Endothelial cell of umbilical vein (primary cell): ENCODE results near the gene UBASH3B. TPM values are rescaled to one million over a fixed set of nuclear protein-coding genes. Genes with fewer than 3 reads are reported as not detected.

Source experiments
- BruUV-seq: library from RNA; stranded (reverse); fragments of 400-500 nt; replicated peaks from 2 replicates; lab custom pipeline; 2021; lab: Mats Ljungman, UMichigan
- CTCF ChIA-PET: fragments of 300-600, 350-600 bp; sonication (Branson Sonifier 250); formaldehyde crosslinking; loops from one replicate; lab custom pipeline; 2021; ENCODE audit warnings: antibody characterized with exemption, inconsistent platforms; lab: Charles Lee
- POLR2A ChIA-PET: fragments of 300-600, 350-600 bp; sonication (Branson Sonifier 250); formaldehyde crosslinking; loops from one replicate; lab custom pipeline; 2021; ENCODE audit warnings: antibody characterized with exemption, inconsistent platforms; lab: Charles Lee
- DNase-seq: peaks from one replicate; pipeline ENCODE4 v3.0.0-alpha.2; 2011; ENCODE audit warnings: low read depth, low spot score
- FAIRE-seq: peaks from 2 replicates; lab custom pipeline; 2011; peaks lifted over from hg19 to GRCh38; lab: Jason Lieb, UNC
- H2AFZ ChIP-seq: 2 replicates; pipeline ENCODE4 v1.6.0; 2012; ENCODE audit warnings: low read depth, low read length, control low read depth, inconsistent platforms
- H3K27ac ChIP-seq: 2 replicates; pipeline ENCODE4 v1.5.1; 2011; ENCODE audit warnings: low read depth, mild to moderate bottlenecking, control low read depth, low read length, moderate library complexity; ENCODE audit not compliant: insufficient read depth
- H3K27me3 ChIP-seq, 2 experiments: 2 replicates each; pipeline versions ENCODE4 v1.6.0 to v1.6.1; 2011; ENCODE audit warnings: low read length in 2 of 2, mixed read lengths in 1 of 2; ENCODE audit not compliant: control insufficient read depth in 2 of 2, insufficient read depth in 2 of 2
- H3K36me3 ChIP-seq, 2 experiments: 2 replicates in 1 of 2; 3 replicates in 1 of 2; pipeline ENCODE4 v1.5.1; 2011; ENCODE audit warnings: low read length in 2 of 2, mild to moderate bottlenecking in 1 of 2, moderate library complexity in 1 of 2; ENCODE audit not compliant: control insufficient read depth in 2 of 2, insufficient read depth in 2 of 2; ENCODE audit errors: extremely low read depth in 1 of 2
- H3K4me1 ChIP-seq: 3 replicates; pipeline ENCODE4 v1.5.1; 2011; ENCODE audit warnings: mild to moderate bottlenecking, low read length; ENCODE audit not compliant: control insufficient read depth, insufficient read depth; ENCODE audit errors: extremely low read depth
- H3K4me2 ChIP-seq: 2 replicates; pipeline ENCODE4 v1.6.1; 2011; ENCODE audit warnings: low read length, control low read depth, mixed read lengths; ENCODE audit not compliant: insufficient read depth
- H3K4me3 ChIP-seq, 3 experiments: fragments of 200-600 bp in 1 of 3; sonication (generic), shearing (Covaris generic) in 1 of 3; replicated peaks in 1 of 3; 2 replicates each; pipeline ENCODE4 v1.5.1; 2011 to 2016; ENCODE audit warnings: control low read depth in 3 of 3, low read length in 3 of 3, mild to moderate bottlenecking in 2 of 3, inconsistent platforms in 1 of 3, low read depth in 1 of 3, moderate library complexity in 1 of 3; ENCODE audit not compliant: insufficient read depth in 1 of 3
- H3K79me2 ChIP-seq: 2 replicates; pipeline ENCODE4 v1.6.0; 2012; ENCODE audit warnings: low read length, inconsistent platforms; ENCODE audit not compliant: control insufficient read depth, insufficient read depth
- H3K9ac ChIP-seq: replicated peaks from 2 replicates; pipeline ENCODE3; 2011; ENCODE audit warnings: low read length, control low read depth; ENCODE audit not compliant: insufficient read depth; ENCODE audit errors: extremely low read depth
- H3K9me1 ChIP-seq: replicated peaks from 3 replicates; pipeline ENCODE4 v1.6.0; 2011; ENCODE audit warnings: mild to moderate bottlenecking, low read length; ENCODE audit not compliant: control insufficient read depth, insufficient read depth; ENCODE audit errors: extremely low read depth
- H3K9me3 ChIP-seq: replicated peaks from 2 replicates; pipeline ENCODE4 v1.5.1; 2012; ENCODE audit warnings: low read length, inconsistent platforms; ENCODE audit not compliant: control insufficient read depth, insufficient read depth
- H4K20me1 ChIP-seq: replicated peaks from 2 replicates; pipeline ENCODE3; 2011; ENCODE audit warnings: mild to moderate bottlenecking, low read length; ENCODE audit not compliant: control insufficient read depth, insufficient read depth; ENCODE audit errors: extremely low read depth
- CTCF ChIP-seq, 2 donors: IDR thresholded peaks; 1 replicate in 1 of 2; 2 replicates in 1 of 2; pipeline ENCODE4 v1.5.1; 2011; ENCODE audit warnings: low read length in 2 of 2, mild to moderate bottlenecking in 2 of 2, moderate library complexity in 2 of 2, control low read depth in 1 of 2, inconsistent platforms in 1 of 2, low read depth in 1 of 2; ENCODE audit not compliant: insufficient read depth in 1 of 2; ENCODE audit errors: extremely low read depth in 1 of 2
- EZH2 ChIP-seq: IDR thresholded peaks from 2 replicates; pipeline ENCODE4 v1.6.1; 2012; ENCODE audit warnings: borderline replicate concordance, low read depth, mild to moderate bottlenecking, moderate library complexity, low read length, inconsistent platforms; ENCODE audit not compliant: severe bottlenecking
- FOS ChIP-seq: IDR thresholded peaks from 2 replicates; pipeline ENCODE4 v1.6.1; 2011; ENCODE audit warnings: mild to moderate bottlenecking, low read length, moderate library complexity, borderline replicate concordance; ENCODE audit not compliant: insufficient read depth
- GATA2 ChIP-seq: IDR thresholded peaks from 2 replicates; pipeline ENCODE4 v1.7.0; 2011; ENCODE audit warnings: low read depth, mild to moderate bottlenecking, moderate library complexity, mixed read lengths, low read length; ENCODE audit not compliant: insufficient read length, insufficient read depth
- JUN ChIP-seq: IDR thresholded peaks from 2 replicates; pipeline ENCODE4 v1.6.1; 2011; ENCODE audit warnings: borderline replicate concordance, low read depth; ENCODE audit not compliant: insufficient read length, insufficient read depth
- MYC ChIP-seq: IDR thresholded peaks from one replicate; pipeline ENCODE4 v1.6.1; 2011; ENCODE audit warnings: mild to moderate bottlenecking, low read depth, low read length
- POLR2A ChIP-seq: IDR thresholded peaks from 2 replicates; pipeline ENCODE4 v1.6.1; 2012; ENCODE audit warnings: low read depth, mild to moderate bottlenecking, control low read depth, low read length
- POLR2AphosphoS5 ChIP-seq: IDR thresholded peaks from 2 replicates; pipeline ENCODE4 v1.6.1; 2012; ENCODE audit warnings: low read depth, mild to moderate bottlenecking, control low read depth, low read length, moderate library complexity; ENCODE audit not compliant: insufficient read depth
- dilution Hi-C: fragments of 300-500 bp; cut with MboI; formaldehyde crosslinking; loops from one replicate; pipeline ENCODE4 v1.15.0; 2019; ENCODE audit warnings: low sequenced_read_pairs; ENCODE audit not compliant: extremely low pct_ligation_motif_present
- intact Hi-C: fragments of 100-400 bp; cut with micrococcal nuclease; formaldehyde crosslinking; loops from one replicate; pipeline ENCODE4 v1.10.0; 2022
- polyA plus RNA-seq, 4 experiments: library from polyadenylated mRNA; depleted of rRNA in 3 of 4; stranded (reverse) in 3 of 4; unstranded in 1 of 4; fragments of >200 nt; gene quantifications; 2 replicates each; pipeline versions ENCODE4 v1.2.1 to v1.2.3, GENCODE V29; 2011 to 2012; ENCODE audit warnings: missing spikeins in 1 of 4
- total RNA-seq: library from RNA; stranded (reverse); gene quantifications from 2 replicates; pipeline ENCODE4 v1.2.3, GENCODE V29; 2021
- TF ChIP-seq, protein P1 (sequence below): IDR thresholded peaks from 2 replicates; pipeline ENCODE4 v1.6.1; 2011; ENCODE audit not compliant: insufficient read depth, insufficient read length

Gene UBASH3B
- total and polyA plus RNA-seq, 2 donors (not counting 3 experiments of a cell fraction or from before 2014, with no cell fraction given), result 23.7 to 38.1 TPM

GRCh38 chr11:122727101-122727929 lies 71.8 kb downstream of the UBASH3B start:
- DNase-seq, result peak; percentile 34
- peak; percentile 48 for FAIRE-seq
- no peak overlapping the region for H3K4me3 ChIP-seq
- H3K79me2 ChIP-seq, result peaks cover 9% of the 10 kb centered on the region
- POLR2A ChIA-PET, result no interaction called here
- H3K36me3 ChIP-seq, result no peaks in the 10 kb centered on the region
- H3K27ac ChIP-seq, result no peak overlapping the region
- no peaks in the 10 kb centered on the region for H4K20me1 ChIP-seq
- CTCF ChIA-PET, result interaction anchor here (1.2 to 1.3 kb wide), 2 partner anchors 15 to 98 kb away, joined by 3 to 5 read pairs; no protein-coding TSS in a partner anchor
- H3K4me2 ChIP-seq, result peak overlapping the region; percentile 12
- intact Hi-C loops, result no loop called here
- H3K9me3 ChIP-seq, result no peaks in the 10 kb centered on the region
- H2AFZ ChIP-seq, result no peak overlapping the region
- peaks cover 39% of the 10 kb centered on the region for H3K4me1 ChIP-seq
- dilution Hi-C loops, result no loop called here
- H3K9me1 ChIP-seq, result no peaks in the 10 kb centered on the region
- BruUV-seq, result no TSS peak
- TF ChIP-seq POLR2AphosphoS5 (no peak), CTCF (IDR thresholded peaks at IDR 0.05; ENCODE audit: extremely low read depth in 1 of 2, insufficient read depth in 1 of 2, low read depth in 1 of 2, low read length in 2 of 2) (no peak), POLR2A (no peak), EZH2 (no peak), MYC (no peak), GATA2 (no peak), JUN (no peak), FOS (no peak)
- TF ChIP-seq, protein P1, sequence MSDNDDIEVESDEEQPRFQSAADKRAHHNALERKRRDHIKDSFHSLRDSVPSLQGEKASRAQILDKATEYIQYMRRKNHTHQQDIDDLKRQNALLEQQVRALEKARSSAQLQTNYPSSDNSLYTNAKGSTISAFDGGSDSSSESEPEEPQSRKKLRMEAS, result no peak
- no peak overlapping the region for H3K9ac ChIP-seq
- H3K27me3 ChIP-seq, result no peaks in the 10 kb centered on the region
